Inflammatory macrophage treated with lipopolysaccharide for 4 hours (primary cell): ENCODE results near the gene GPRC5B.

Experiments used
- DNase-seq: peaks from one replicate; pipeline ENCODE4 v3.0.0-alpha.2; 2020

GPRC5B gene, protein sequence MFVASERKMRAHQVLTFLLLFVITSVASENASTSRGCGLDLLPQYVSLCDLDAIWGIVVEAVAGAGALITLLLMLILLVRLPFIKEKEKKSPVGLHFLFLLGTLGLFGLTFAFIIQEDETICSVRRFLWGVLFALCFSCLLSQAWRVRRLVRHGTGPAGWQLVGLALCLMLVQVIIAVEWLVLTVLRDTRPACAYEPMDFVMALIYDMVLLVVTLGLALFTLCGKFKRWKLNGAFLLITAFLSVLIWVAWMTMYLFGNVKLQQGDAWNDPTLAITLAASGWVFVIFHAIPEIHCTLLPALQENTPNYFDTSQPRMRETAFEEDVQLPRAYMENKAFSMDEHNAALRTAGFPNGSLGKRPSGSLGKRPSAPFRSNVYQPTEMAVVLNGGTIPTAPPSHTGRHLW

DNA sequence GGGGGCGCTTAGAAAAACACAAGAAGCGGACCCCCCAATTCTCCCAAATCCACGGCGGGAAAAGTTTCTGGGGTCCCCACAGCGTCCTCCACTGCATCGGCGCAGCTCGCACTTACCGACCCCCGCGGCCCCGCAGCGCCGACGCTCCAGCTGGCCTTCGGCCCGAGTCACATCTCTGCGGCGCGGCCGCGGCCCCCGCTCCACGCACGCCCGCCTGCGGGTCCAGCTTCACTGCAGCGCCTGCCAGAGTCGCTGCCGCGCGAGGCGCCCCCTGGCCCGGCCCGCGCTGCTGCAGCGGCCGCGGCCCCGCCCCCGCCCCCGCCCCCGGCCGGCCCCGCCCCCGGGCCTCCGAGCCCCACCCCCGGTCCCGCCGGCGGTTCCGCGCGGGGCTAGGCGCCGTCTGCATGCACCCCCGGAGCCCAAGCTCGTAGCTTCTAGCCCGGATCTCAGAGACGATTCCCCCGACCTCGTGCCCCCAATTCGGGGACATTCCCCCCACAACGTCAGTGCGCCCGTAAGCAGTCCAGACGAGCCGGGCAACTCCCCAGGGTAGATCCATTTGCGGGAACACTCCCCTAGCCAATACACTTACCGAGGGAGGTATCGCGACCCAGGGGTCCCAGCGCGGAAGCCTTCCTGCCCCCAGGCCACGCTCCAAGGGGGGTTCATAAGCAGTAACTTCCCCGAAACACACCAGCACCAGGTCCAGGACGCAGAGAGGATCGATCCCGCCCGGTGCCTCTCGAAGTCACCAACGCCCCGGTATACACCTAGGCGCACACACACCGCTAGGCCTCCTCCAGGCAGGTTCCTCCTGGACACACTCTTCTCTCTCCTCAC lies at the start of gene GPRC5B:
GPRC5B (minus strand) TSS at position 238 of the 840 bp plus-strand sequence. CDS start 12,003 bp downstream, outside the sequence.
- peak; percentile 1 for DNase-seq

- no peak for DNase-seq
Observed at GRCh38 chr16:19933740-19934139, 49.1 kb upstream of the GPRC5B start.

DNA sequence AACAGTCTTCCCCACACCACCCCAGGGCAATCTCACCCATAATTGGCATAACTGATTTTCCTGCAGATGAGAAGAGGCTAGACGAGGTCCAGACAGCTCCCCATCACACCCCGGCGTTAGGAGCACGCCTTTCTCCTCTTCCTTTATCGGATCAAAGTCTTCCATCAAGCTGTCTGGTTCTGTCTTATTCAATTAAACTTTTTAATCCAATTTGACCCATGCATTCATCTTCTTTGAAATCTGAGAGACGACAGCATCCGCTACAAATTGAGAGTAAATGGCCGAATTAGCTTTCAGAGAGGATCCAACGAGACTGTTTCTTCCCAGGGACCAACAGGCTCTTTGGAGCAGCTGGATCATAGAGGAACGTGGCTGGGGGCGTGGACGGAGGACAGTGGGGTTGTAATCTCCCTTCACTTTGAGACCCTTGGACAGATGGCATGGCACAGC lies 44.4 kb upstream of the GPRC5B start:
- no peak for DNase-seq

GRCh38 chr16:19928432-19928831 lies 43.8 kb upstream of the GPRC5B start:
- no peak for DNase-seq

DNA sequence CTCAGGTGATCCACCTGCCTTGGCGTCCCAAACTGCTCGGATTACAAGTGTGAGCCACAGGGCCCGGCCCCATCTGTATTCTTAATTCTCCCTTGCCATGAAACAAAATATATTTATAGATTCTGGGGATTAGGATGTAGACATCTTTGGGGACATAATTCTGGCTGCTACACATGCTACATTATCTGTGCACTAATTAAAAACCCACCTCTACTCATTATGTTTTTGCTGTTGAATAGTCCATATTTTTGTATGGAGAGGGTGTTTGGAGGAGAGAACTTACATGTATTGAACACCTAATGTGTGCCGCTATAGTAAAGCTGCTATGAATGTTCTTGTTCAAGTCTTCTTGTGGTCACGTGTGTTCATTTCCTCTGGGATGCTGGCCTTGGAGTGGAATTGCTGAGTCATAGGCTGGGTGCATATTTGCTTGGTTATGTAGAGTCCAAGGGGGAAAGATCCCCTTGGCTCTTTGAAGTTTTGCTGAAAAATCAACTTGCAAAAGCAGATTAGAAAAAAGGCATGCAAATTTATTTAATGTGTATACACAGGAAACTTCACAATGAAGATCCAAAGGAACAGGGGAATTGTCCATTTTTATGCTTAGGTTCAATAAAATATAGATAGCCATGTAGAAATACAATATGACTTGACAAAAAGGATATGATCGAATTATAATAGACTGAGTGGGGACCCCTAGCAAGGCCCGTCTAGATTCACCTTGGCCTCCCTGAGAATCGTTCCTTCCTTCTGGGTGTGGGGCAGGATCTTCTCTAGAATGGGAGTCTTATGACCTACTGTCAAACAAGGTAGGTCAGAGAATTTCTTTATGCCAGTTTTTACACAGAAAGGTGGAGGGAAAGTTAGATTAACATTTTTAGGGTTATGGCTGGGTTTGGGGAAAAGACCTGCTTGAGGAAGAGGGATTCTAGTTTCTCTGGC lies 42.1 kb upstream of the GPRC5B start:
- no peak for DNase-seq

GRCh38 chr16:19923396-19923795 lies 38.7 kb upstream of the GPRC5B start:
- DNase-seq, result no peak

DNA sequence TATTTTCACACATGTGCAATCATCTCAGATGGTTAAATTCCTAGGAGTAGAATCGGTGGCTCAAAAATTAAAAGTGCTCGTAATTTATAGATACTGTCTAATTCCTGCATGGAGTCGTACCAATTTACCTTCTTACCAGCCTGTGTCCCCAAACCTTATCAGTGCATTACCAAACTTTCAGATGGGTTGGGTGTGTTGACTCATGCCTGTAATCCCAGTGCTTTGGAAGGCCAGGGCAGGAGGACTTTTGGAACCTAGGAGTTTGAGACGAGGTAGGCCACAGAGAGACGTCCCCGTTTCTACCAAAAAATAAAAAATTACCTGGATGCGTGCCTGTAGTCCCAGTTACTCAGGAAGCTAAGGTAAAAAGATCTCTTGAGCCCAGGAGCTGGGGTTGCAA lies 34.5 kb upstream of the GPRC5B start:
- no peak for DNase-seq

DNA sequence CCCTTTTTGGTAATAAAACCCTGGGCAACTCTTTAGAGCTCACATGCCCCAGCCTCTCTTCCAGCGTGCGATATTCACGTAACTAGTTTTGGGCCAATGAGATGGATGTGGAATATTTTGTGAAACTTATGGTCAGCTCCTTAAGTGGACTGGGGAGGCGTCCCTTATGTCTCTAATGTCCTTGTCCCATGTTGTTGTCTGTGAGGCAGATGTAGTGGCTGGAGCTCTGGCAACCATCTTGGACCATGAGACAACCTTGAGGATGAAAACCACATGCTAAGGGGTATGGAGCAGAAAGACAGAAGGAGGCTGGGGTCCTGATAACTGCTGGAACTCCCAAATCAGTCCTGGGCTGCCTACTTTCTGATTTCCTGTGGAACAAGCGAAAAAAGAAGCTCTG lies 31.4 kb upstream of the GPRC5B start:
- no peak for DNase-seq

DNA sequence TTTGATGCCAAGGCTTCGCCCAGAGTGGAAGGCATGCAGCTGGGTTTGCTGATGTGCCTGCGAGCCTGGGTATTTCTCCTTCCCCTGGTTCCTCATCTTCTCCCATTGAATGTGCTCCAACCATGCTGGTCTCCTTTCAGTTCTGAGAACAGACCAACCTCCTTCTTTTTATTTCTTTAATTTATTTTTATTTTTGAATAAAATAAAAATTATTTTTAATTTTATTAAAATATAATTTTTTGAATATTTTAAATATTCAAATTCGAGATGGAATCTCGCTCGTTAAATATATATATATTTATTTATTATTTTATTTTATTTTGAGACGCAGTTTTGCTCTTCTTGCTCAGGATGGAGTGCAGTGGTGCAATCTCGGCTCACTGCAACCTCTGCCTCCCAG lies 30.2 kb upstream of the GPRC5B start:
- no peak for DNase-seq

GRCh38 chr16:19913340-19913645 lies 28.6 kb upstream of the GPRC5B start:
- peak; percentile 73 for DNase-seq

DNA sequence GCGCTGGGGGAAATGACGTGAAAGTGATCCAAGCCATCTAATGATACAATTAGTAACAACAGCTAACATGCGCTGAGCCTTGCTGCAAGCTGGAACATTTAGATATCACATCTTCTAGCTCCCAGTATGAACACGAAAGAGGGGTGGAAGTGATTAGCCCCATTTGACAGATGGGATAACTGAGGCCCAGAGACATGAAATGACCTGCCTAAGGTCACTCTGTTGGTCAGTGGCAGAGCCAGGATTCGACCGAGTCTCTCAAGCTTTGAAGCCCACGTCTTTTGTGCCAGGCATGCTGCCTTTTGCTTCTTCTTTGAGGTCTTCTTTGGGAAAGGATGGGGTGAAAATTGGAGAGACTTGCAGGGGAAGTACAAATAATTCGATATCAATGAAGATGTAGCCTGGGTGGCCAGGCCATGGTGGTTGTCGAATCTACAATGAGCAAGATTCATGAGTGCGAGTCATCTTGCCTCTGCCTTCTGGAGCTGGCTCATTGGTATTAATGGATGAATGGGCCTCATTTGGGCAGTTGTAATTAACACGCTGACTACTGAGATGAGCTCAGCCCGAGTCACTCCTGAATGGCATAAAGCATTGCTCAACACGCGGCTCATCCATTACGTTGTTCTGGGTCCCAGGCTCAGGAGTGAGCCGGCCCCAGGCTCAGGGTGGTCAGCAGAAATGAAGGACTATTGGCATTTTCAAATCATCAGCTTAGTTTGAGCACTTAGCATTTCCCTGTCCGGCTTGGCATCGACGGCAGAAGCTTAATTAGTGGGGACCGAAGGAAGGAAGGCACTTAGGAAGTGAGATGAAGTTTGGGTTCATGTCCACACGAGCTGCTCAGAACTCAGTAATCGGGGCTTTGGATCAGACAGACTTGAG lies 28.0 kb upstream of the GPRC5B start:
- DNase-seq, result peak; percentile 71

GRCh38 chr16:19911747-19912454 lies 27.3 kb upstream of the GPRC5B start:
- DNase-seq, result peak; percentile 58

DNA sequence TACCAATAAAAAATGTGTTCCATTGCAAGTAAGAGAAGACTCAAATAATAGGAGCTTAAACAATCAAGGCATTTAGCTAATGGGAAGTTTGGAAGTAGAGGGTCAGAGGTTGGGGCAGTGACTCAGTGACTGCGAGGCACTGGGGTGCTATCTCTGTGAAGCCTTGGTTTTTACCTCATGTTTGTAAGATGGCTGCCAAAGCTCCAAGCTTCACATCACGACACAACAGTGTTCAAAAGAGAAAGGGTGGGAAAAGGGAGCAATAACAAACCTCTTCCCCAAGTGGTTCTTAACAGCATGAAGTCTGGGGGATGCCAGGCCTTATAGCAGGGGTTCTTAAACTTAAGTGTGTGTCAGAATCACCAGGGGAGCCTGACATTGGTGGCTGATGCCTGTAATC lies 26.6 kb upstream of the GPRC5B start:
- DNase-seq, result no peak

- no peak for DNase-seq
Observed at GRCh38 chr16:19909750-19910322, 25.2 kb upstream of the GPRC5B start.

DNA sequence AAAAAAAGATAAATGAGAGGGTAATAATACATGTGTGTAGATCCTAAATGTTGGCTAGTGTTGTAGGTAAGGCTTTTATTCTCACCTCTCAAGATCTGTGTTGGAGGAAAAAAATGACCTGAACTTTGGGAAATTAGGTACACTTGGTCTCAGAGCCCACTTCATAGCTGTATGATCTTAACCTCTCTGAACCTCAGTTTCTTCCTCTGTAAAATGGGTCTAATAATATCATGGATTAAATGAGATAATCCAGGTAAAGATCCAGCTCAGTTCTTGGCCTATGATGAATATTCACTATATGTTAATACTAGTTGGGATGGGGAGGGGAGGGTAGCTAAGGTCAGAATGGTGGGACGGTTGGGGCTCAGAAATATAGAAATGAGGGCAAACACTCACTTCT lies 24.3 kb upstream of the GPRC5B start:
- DNase-seq, result no peak

DNA sequence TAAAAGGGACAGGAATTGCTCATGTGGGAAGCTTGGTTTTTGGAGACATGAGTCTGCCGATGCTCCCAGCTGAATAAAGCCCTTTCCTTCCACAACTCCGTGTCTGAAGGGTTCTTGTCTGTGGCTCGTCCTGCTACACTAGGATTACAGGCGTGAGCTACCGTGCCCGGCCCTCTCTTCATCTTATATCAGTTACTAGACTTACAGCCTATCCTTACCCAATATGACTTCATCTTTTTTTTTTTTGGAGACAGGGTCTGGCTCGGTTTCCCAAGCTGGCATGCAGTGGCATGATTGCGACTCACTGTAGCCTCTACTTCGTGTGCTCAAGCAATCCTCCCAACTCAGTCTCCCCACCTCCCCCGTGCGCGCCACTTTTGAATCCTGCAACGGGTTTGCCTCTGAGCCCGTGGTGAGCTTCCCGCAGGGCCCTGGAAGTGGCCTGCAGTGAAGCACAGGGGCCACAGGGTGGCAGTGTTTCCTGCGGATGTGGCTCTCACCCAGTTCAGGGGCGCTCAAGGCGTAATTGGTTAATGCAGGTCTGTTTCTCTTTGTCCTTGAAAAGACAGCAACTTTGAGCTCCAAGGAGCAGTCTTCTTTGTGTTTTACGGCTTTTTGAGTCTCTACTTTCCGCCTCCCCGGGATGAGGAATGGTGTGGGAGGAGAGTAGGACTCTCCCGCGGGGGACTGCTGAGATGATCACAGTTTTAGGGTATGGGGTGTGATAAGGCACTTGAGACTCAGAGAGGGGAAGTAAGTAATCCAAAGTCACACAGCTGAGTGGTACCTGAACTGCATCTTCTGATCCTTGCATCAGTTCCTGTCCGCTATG lies 22.7 kb upstream of the GPRC5B start:
- DNase-seq, result peak; percentile 62

GRCh38 chr16:19901164-19901563 lies 16.5 kb upstream of the GPRC5B start:
- DNase-seq, result no peak

DNA sequence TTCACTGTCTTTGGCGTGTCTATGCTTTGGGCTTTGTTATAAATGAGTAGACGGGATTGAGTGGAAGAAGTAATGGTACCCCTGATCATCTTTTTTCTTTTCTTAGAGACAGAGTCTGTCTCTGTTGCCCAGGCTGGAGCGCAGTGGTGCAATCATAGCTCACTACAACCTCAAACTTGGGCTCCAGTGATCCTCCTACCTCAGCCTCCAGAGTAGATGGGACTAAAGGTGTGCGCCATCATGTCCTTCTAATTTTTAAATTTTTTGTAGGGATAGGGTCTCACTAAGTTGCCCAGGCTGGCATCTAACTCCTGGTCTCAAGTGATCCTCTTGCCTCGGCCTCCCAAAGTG lies 14.9 kb upstream of the GPRC5B start:
- no peak for DNase-seq

DNA sequence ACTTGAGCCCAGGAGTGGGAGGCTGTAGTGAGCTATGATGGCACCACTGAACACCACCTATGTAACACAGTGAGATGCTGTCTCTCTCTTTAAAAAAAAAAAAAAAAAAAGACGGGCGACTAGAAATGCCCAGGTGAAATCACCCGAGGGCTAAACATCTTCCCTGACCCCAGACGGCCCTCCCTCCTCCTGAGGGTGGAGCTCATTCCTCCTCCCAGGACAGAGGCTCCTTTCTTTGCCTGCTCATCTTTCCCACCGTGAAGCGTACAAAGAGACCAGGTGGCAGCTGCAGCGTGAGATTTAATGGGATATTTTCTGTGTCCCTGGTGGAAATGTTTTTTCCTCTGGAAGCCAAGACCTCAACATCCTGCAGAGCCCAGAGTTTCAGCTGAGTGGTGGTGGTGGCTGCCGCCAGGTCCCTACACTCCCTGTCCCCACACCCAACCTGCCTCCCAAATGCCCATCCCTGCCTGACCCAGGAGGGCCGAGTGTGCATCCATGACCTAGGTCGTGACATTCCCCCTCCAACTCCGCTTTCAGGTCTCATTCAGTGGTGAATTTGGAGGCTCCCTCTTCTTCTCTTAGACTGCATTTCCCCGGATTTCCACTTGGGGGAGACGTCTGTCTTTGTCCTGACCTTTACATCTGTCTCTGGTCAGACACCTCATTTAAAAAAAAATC lies 14.4 kb upstream of the GPRC5B start:
- peak; percentile 49 for DNase-seq
